ENCODE measurements around the gene HTRA3. TPM values are rescaled to one million over a fixed set of nuclear protein-coding genes. Genes with fewer than 3 reads are reported as not detected.

HTRA3 gene
- total RNA-seq, 1 experiment from 2014 or later, result 2.3 TPM

- TF ChIP-seq AFF4 (CRISPR knock-in tag; IDR thresholded peaks at IDR 0.05; ENCODE audit: borderline replicate concordance), result no peak
These were observed 36.8 kb upstream of the HTRA3 start (continued) for GRCh38 chr4:8232748-8233147.

- TF ChIP-seq, protein P1, sequence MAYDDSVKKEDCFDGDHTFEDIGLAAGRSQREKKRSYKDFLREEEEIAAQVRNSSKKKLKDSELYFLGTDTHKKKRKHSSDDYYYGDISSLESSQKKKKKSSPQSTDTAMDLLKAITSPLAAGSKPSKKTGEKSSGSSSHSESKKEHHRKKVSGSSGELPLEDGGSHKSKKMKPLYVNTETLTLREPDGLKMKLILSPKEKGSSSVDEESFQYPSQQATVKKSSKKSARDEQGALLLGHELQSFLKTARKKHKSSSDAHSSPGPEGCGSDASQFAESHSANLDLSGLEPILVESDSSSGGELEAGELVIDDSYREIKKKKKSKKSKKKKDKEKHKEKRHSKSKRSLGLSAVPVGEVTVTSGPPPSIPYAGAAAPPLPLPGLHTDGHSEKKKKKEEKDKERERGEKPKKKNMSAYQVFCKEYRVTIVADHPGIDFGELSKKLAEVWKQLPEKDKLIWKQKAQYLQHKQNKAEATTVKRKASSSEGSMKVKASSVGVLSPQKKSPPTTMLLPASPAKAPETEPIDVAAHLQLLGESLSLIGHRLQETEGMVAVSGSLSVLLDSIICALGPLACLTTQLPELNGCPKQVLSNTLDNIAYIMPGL (CRISPR knock-in tag; IDR thresholded peaks at IDR 0.05), result no peak
- no peak for TF ChIP-seq E2F1 (CRISPR knock-in tag; IDR thresholded peaks at IDR 0.05)
- H3K27ac Mint-ChIP-seq, result no peak overlapping the region
- no peaks in the 10 kb centered on the region for H3K36me3 Mint-ChIP-seq
- ATAC-seq (no peak), DNase-seq (ENCODE audit: low spot score) (no peak)
- H3K9me3 Mint-ChIP-seq, result no peaks in the 10 kb centered on the region
- no peaks in the 10 kb centered on the region for H3K27me3 Mint-ChIP-seq (ENCODE audit: low read depth)
- ChIA-PET CTCF (no interaction called here), POLR2A (no interaction called here)
- no peaks in the 10 kb centered on the region for H3K4me1 Mint-ChIP-seq
- H3K4me3 Mint-ChIP-seq, result no peak overlapping the region
These were observed 35.7 kb upstream of the HTRA3 start for GRCh38 chr4:8233672-8234484.

GRCh38 chr4:8234715-8235114, 34.8 kb upstream of the HTRA3 start:
- Mint-ChIP-seq H3K27ac (no peak overlapping the region), H3K27me3 (ENCODE audit: low read depth) (no peaks in the 10 kb centered on the region), H3K9me3 (no peaks in the 10 kb centered on the region), H3K4me3 (no peak overlapping the region), H3K4me1 (no peaks in the 10 kb centered on the region), H3K36me3 (no peaks in the 10 kb centered on the region)
- no peak for DNase-seq (ENCODE audit: low spot score)
- no peak for ATAC-seq
- CTCF ChIA-PET, result interaction anchor here (2.0 to 5.2 kb wide), 3 partner anchors 9 to 176 kb away, joined by 8 to 87 read pairs (median 9); no protein-coding TSS in a partner anchor
- POLR2A ChIA-PET, result no interaction called here
- no peak for TF ChIP-seq ZNF416 (CRISPR knock-in tag; IDR thresholded peaks at IDR 0.05)
- no peak for TF ChIP-seq NFE2L1 (CRISPR knock-in tag; IDR thresholded peaks at IDR 0.05)
- no peak for TF ChIP-seq PRDM15 (CRISPR knock-in tag; IDR thresholded peaks at IDR 0.05)
- no peak for TF ChIP-seq FOXJ3 (CRISPR knock-in tag; IDR thresholded peaks at IDR 0.05; ENCODE audit: borderline replicate concordance)
- TF ChIP-seq, protein P2, sequence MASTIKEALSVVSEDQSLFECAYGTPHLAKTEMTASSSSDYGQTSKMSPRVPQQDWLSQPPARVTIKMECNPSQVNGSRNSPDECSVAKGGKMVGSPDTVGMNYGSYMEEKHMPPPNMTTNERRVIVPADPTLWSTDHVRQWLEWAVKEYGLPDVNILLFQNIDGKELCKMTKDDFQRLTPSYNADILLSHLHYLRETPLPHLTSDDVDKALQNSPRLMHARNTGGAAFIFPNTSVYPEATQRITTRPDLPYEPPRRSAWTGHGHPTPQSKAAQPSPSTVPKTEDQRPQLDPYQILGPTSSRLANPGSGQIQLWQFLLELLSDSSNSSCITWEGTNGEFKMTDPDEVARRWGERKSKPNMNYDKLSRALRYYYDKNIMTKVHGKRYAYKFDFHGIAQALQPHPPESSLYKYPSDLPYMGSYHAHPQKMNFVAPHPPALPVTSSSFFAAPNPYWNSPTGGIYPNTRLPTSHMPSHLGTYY (CRISPR knock-in tag; IDR thresholded peaks at IDR 0.05), result no peak
- TF ChIP-seq FOXK1 (CRISPR knock-in tag; IDR thresholded peaks at IDR 0.05), result no peak
- TF ChIP-seq HMGA2 (CRISPR knock-in tag; IDR thresholded peaks at IDR 0.05), result no peak
- no peak for TF ChIP-seq E2F1 (CRISPR knock-in tag; IDR thresholded peaks at IDR 0.05)
- TF ChIP-seq SP1 (CRISPR knock-in tag; conservative IDR thresholded peaks at IDR 0.05), result no peak
